ENCODE data around the gene GPD2.

GPD2 gene

DNA sequence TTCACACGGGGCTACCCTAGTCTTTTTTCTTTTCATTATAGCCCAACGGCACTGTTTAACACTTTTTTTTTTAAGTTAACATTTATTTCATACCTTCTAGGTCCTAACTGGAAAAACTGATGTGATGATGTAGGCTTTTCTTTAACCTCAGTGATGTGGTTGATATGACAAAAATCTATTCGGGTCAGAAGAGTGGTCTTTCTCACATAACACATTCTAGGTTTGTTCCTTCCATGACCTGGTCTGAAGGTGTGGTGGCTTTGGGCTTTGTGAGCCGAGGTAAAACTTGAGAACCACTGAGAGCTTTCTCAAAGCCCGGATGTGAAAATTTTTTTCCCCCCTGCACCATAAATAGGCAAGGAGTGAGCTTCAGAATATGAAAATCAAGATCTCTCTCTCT lies 44.2 kb downstream of the GPD2 start:
- TF ChIP-seq POLR2A (IDR thresholded peaks at IDR 0.05; ENCODE audit: extremely low read depth, insufficient read length) (no peak), MYC (IDR thresholded peaks at IDR 0.05; ENCODE audit: low read depth, low read length) (no peak)
- TF ChIP-seq, protein P1, sequence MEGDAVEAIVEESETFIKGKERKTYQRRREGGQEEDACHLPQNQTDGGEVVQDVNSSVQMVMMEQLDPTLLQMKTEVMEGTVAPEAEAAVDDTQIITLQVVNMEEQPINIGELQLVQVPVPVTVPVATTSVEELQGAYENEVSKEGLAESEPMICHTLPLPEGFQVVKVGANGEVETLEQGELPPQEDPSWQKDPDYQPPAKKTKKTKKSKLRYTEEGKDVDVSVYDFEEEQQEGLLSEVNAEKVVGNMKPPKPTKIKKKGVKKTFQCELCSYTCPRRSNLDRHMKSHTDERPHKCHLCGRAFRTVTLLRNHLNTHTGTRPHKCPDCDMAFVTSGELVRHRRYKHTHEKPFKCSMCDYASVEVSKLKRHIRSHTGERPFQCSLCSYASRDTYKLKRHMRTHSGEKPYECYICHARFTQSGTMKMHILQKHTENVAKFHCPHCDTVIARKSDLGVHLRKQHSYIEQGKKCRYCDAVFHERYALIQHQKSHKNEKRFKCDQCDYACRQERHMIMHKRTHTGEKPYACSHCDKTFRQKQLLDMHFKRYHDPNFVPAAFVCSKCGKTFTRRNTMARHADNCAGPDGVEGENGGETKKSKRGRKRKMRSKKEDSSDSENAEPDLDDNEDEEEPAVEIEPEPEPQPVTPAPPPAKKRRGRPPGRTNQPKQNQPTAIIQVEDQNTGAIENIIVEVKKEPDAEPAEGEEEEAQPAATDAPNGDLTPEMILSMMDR (IDR thresholded peaks at IDR 0.05; ENCODE audit: low read depth, low read length) = no peak
- DNase-seq (ENCODE audit: low read depth) = no peak
- no peak overlapping the region for H3K4me3 ChIP-seq (ENCODE audit: low read depth, low read length)

DNA sequence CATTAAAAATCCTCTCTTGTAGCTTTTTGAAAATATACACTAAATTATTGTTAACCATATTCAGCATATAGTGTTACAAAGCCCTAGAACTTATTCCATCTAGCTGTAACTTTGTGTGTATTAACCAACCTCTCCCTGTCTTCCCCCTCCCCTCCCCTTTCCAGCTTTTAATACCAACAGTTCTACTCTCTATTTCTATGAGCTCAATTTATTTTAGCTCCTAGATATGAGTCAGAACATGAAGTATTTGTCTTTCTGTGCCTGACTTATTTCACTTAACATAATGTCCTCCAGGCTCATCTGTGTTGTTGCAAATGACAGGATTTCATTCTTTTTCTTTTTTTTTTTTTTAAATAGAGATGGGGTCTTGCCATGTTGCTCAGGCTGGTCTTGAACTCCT lies 45.1 kb downstream of the GPD2 start:
- DNase-seq (ENCODE audit: low read depth) = no peak
- TF ChIP-seq MYC (IDR thresholded peaks at IDR 0.05; ENCODE audit: low read depth, low read length) = no peak
- TF ChIP-seq, protein P1 (IDR thresholded peaks at IDR 0.05; ENCODE audit: low read depth, low read length) = no peak
- no peak for TF ChIP-seq POLR2A (IDR thresholded peaks at IDR 0.05; ENCODE audit: extremely low read depth, insufficient read length)
- TF ChIP-seq, protein P2, sequence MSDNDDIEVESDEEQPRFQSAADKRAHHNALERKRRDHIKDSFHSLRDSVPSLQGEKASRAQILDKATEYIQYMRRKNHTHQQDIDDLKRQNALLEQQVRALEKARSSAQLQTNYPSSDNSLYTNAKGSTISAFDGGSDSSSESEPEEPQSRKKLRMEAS (IDR thresholded peaks at IDR 0.05; ENCODE audit: low read depth, low read length) = no peak
- H3K4me3 ChIP-seq (ENCODE audit: low read depth, low read length) = no peak overlapping the region

DNA sequence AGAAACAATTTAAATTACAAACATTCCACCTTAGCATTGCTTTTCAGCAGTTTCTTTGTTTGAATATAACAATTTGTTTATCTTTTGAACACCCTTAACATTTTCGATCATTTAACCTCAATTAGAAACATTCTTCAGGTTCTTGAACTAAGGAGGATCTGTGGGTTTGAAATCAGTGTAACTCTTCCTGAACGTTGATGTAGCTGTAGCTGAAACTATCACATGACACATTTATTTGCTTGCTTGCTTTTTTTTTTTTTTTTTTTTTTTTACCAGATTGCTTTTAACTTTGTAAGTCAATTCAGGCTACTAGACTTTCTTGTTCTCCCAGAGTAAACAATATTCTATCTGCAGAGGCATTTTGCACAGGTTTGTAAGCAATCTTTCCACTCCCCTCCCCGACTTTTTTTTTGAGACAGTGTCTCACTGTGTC lies 47.6 kb downstream of the GPD2 start:
- H3K4me3 ChIP-seq (ENCODE audit: low read depth, low read length) = no peak overlapping the region
- DNase-seq (ENCODE audit: low read depth) = no peak

DNA sequence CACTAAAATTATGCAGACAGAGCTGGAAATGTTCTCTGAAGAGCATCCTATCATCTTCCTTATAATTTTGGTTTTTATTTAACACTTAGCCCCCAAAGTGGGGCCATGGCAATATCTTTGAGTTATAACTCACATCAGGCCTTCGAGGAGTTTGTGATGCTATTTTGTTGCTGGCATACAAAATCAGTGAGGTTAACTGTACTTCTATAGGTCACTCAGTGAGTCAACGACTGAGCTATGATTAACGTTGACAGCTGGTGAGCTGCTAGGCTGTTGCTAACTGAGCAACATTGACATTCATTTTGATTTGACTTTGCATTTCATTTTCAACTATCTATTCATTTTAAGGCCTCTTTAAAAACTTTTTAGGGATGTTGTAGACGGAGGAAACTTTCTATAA lies 50.0 kb downstream of the GPD2 start:
- TF ChIP-seq, protein P1 (IDR thresholded peaks at IDR 0.05; ENCODE audit: low read depth, low read length) = no peak
- TF ChIP-seq, protein P2 (IDR thresholded peaks at IDR 0.05; ENCODE audit: low read depth, low read length) = no peak
- no peak for TF ChIP-seq POLR2A (IDR thresholded peaks at IDR 0.05; ENCODE audit: extremely low read depth, insufficient read length)
- no peak for TF ChIP-seq MYC (IDR thresholded peaks at IDR 0.05; ENCODE audit: low read depth, low read length)
- no peak overlapping the region for H3K4me3 ChIP-seq (ENCODE audit: low read depth, low read length)
- DNase-seq (ENCODE audit: low read depth) = no peak

More for the DNA sequence above, 47.6 kb downstream of the GPD2 start:
- TF ChIP-seq, protein P2 (IDR thresholded peaks at IDR 0.05; ENCODE audit: low read depth, low read length) = no peak
- TF ChIP-seq, protein P1 (IDR thresholded peaks at IDR 0.05; ENCODE audit: low read depth, low read length) = no peak
- no peak for TF ChIP-seq POLR2A (IDR thresholded peaks at IDR 0.05; ENCODE audit: extremely low read depth, insufficient read length)
- TF ChIP-seq MYC (IDR thresholded peaks at IDR 0.05; ENCODE audit: low read depth, low read length) = no peak

DNA sequence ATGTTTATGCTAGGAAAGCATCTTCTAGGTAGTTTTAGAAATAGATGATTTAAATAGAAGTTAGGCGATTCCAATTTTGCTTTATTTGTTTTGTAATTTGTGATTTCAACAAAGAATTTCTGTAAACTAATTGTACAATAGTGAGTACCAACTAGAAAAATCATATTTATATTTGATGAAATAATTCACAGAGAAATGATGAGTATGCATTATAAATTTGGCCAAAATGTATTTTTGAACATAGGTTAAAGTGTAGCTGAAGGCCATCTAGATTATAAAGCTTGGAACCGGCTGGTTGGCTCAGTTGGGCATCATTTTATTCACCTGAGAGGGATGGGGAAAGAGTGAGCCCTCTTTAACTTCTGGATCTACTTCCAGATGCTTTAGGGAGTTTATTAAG lies 50.4 kb downstream of the GPD2 start:
- DNase-seq (ENCODE audit: low read depth) = no peak
- TF ChIP-seq POLR2A (IDR thresholded peaks at IDR 0.05; ENCODE audit: extremely low read depth, insufficient read length) = no peak
- TF ChIP-seq, protein P2 (IDR thresholded peaks at IDR 0.05; ENCODE audit: low read depth, low read length) = no peak
- TF ChIP-seq, protein P1 (IDR thresholded peaks at IDR 0.05; ENCODE audit: low read depth, low read length) = no peak
- no peak for TF ChIP-seq MYC (IDR thresholded peaks at IDR 0.05; ENCODE audit: low read depth, low read length)
- H3K4me3 ChIP-seq (ENCODE audit: low read depth, low read length) = no peak overlapping the region

DNA sequence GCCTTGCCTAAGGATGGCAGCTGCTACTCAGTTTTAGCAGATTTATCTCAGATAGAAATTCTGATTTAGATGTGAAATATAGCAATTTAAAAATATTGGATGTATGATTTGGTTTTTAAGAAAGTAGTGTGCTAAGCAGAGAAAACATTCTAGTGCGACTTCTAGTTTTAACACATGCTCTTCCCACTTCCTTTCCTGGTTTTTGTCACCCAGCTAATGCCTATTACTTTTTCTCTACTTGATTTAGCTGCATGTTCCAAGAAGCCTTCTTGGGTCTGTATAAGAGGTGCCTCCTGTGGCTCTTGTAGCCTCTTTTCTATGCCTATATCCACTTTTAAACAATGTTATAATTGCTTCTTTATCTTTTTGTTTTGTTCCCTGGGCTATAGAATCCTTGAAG lies 53.0 kb downstream of the GPD2 start:
- DNase-seq (ENCODE audit: low read depth) = no peak
- TF ChIP-seq, protein P2 (IDR thresholded peaks at IDR 0.05; ENCODE audit: low read depth, low read length) = no peak
- TF ChIP-seq POLR2A (IDR thresholded peaks at IDR 0.05; ENCODE audit: extremely low read depth, insufficient read length) (no peak), MYC (IDR thresholded peaks at IDR 0.05; ENCODE audit: low read depth, low read length) (no peak)
- no peak overlapping the region for H3K4me3 ChIP-seq (ENCODE audit: low read depth, low read length)
